HG03095 (cell line): ENCODE results near the gene MYL12B.
"Not testable (repeated sequence)": the region's sequence is repeated elsewhere in the genome, so short reads cannot be mapped to it uniquely, and the experiment has no call there.

ENCODE experiments used
- ATAC-seq: cut with Tn5 transposase; IDR thresholded peaks from one replicate; pipeline ENCODE4 v1.9.1; 2021; ENCODE audit warnings: moderate library complexity; ENCODE audit not compliant: unreplicated experiment

MYL12B gene

GRCh38 chr18:3294435-3295080 lies 32.6 kb downstream of the MYL12B start:
- no peak for ATAC-seq

- peak; percentile 99 for ATAC-seq
Measured at GRCh38 chr18:3297025-3297984, 35.4 kb downstream of the MYL12B start.

- ATAC-seq, result no peak
Measured at GRCh38 chr18:3304832-3305231, 42.9 kb downstream of the MYL12B start.

- no peak for ATAC-seq
Measured at GRCh38 chr18:3305354-3305762, 43.4 kb downstream of the MYL12B start.

- no peak for ATAC-seq
Measured at GRCh38 chr18:3305933-3306332, 44.0 kb downstream of the MYL12B start.

GRCh38 chr18:3306391-3306790 lies 44.5 kb downstream of the MYL12B start:
- no peak for ATAC-seq

GRCh38 chr18:3313685-3314084 lies 51.8 kb downstream of the MYL12B start:
- no peak for ATAC-seq

GRCh38 chr18:3315344-3315743 lies 53.4 kb downstream of the MYL12B start:
- ATAC-seq, result not testable (repeated sequence)

- no peak for ATAC-seq
Measured at GRCh38 chr18:3319399-3319798, 57.5 kb downstream of the MYL12B start.

- no peak for ATAC-seq
Measured at GRCh38 chr18:3319894-3320454, 58.0 kb downstream of the MYL12B start.

GRCh38 chr18:3321133-3321812 lies 59.3 kb downstream of the MYL12B start:
- ATAC-seq, result no peak

- no peak for ATAC-seq
Measured at GRCh38 chr18:3323900-3324299, 62.0 kb downstream of the MYL12B start.
